GM12878 (cell line): ENCODE measurements around the gene TLR9. TPM values are rescaled to one million over a fixed set of nuclear protein-coding genes. Genes with fewer than 3 reads are reported as not detected.

Source experiments
- ATAC-seq: fragments of 200-7000 bp; cut with Tn5 transposase; 3 replicates; pipeline ENCODE4 v1.9.1; 2020; ENCODE audit warnings: mild to moderate bottlenecking, moderate library complexity
- BruUV-seq: library from RNA; stranded (reverse); fragments of 400-500 nt; replicated peaks from 2 replicates; lab custom pipeline; 2021; lab: Mats Ljungman, UMichigan
- CTCF ChIA-PET: fragments of 300-600 bp; sonication (Branson Sonifier 250); formaldehyde crosslinking; extraction: SDS; loops from one replicate; lab custom pipeline; 2021; ENCODE audit warnings: inconsistent platforms; lab: Yijun Ruan, JAX
- POLR2A ChIA-PET: fragments of 350-600 bp; formaldehyde crosslinking; extraction: SDS; loops from one replicate; lab custom pipeline; 2021; ENCODE audit warnings: inconsistent platforms; lab: Charles Lee
- RAD21 ChIA-PET: fragments of 300-600 bp; sonication (Branson Sonifier 250); formaldehyde crosslinking; loops from one replicate; lab custom pipeline; 2023; ENCODE audit warnings: antibody characterized with exemption; ENCODE audit not compliant: unreplicated experiment; lab: Charles Lee
- SMC1A ChIA-PET: fragments of 300-600 bp; sonication (Branson Sonifier 250); formaldehyde crosslinking; loops from one replicate; lab custom pipeline; 2023; ENCODE audit not compliant: unreplicated experiment, uncharacterized antibody; lab: Charles Lee
- DNase-seq: peaks from one replicate; pipeline ENCODE4 v3.0.0-alpha.2; 2011; ENCODE audit warnings: low read depth, low spot score
- FAIRE-seq: peaks from 3 replicates; lab custom pipeline; 2011; peaks lifted over from hg19 to GRCh38; lab: Jason Lieb, UNC
- H2AFZ ChIP-seq: 2 replicates; pipeline ENCODE4 v1.6.0; 2011; ENCODE audit warnings: low read depth, low read length, control low read depth; ENCODE audit not compliant: control insufficient read depth
- H3K27ac ChIP-seq: 2 replicates; pipeline ENCODE4 v1.5.1; 2011; ENCODE audit warnings: control low read depth; ENCODE audit not compliant: control insufficient read depth, insufficient read depth
- H3K27me3 ChIP-seq, 2 experiments: replicated peaks in 1 of 2; 2 replicates each; pipeline versions ENCODE4 v1.6.0 to v1.6.1; 2011; ENCODE audit warnings: low read length in 1 of 2; ENCODE audit not compliant: control insufficient read depth in 2 of 2, insufficient read depth in 2 of 2
- H3K36me3 ChIP-seq, 2 experiments: 2 replicates each; pipeline ENCODE4 v1.5.1; 2011; ENCODE audit warnings: low read length in 1 of 2; ENCODE audit not compliant: control insufficient read depth in 2 of 2, insufficient read depth in 2 of 2
- H3K4me1 ChIP-seq: 2 replicates; pipeline ENCODE4 v1.6.1; 2011; ENCODE audit warnings: mild to moderate bottlenecking, low read length, moderate library complexity, mixed read lengths; ENCODE audit not compliant: control insufficient read depth, insufficient read depth
- H3K4me2 ChIP-seq: 2 replicates; pipeline ENCODE4 v1.6.0; 2011; ENCODE audit warnings: control low read depth; ENCODE audit not compliant: control insufficient read depth, insufficient read depth
- H3K4me3 ChIP-seq: fragments of 200-600 bp; sonication (generic); 2 replicates; pipeline ENCODE4 v1.5.1; 2016
- H3K79me2 ChIP-seq: 2 replicates; pipeline ENCODE4 v1.6.0; 2011; ENCODE audit warnings: low read length; ENCODE audit not compliant: control insufficient read depth, insufficient read depth
- H3K9ac ChIP-seq: 2 replicates; pipeline ENCODE4 v1.8.0; 2011; ENCODE audit warnings: low read length, control low read depth, mixed read lengths; ENCODE audit not compliant: control insufficient read depth, insufficient read depth
- H3K9me3 ChIP-seq: replicated peaks from 3 replicates; pipeline ENCODE4 v1.5.1; 2011; ENCODE audit warnings: mild to moderate bottlenecking, low read length; ENCODE audit not compliant: control insufficient read depth, insufficient read depth
- H4K20me1 ChIP-seq: 2 replicates; pipeline ENCODE4 v1.6.0; 2011; ENCODE audit not compliant: control insufficient read depth, insufficient read depth
- ASH2L ChIP-seq: fragments of 300-600, 200-600 bp; sonication (generic); IDR thresholded peaks from 2 replicates; pipeline ENCODE4 v1.6.1; 2017; ENCODE audit warnings: low read depth, mild to moderate bottlenecking, borderline replicate concordance
- ATF2 ChIP-seq: IDR thresholded peaks from 2 replicates; pipeline ENCODE4 v1.6.1; 2012; ENCODE audit warnings: low read length, inconsistent platforms
- BACH1 ChIP-seq: fragments of 450-650 bp; IDR thresholded peaks from 2 replicates; pipeline ENCODE4 v1.6.1; 2017; ENCODE audit warnings: mild to moderate bottlenecking, borderline replicate concordance
- BHLHE40 ChIP-seq, 2 experiments: fragments of 450-650 bp in 1 of 2; IDR thresholded peaks; 2 replicates each; pipeline ENCODE4 v1.6.1; 2011 to 2017; ENCODE audit warnings: low read depth in 2 of 2, borderline replicate concordance in 1 of 2, improper control_type of control experiment in 1 of 2, low read length in 1 of 2, mild to moderate bottlenecking in 1 of 2
- CBFB ChIP-seq: IDR thresholded peaks from 2 replicates; pipeline ENCODE4 v1.6.1; 2016; ENCODE audit warnings: antibody characterized with exemption, low read depth
- CHD4 ChIP-seq: fragments of 200-600 bp; sonication (generic); IDR thresholded peaks from 2 replicates; pipeline ENCODE4 v1.6.1; 2016; ENCODE audit warnings: mild to moderate bottlenecking
- FOXK2 ChIP-seq: fragments of 450-650 bp; IDR thresholded peaks from 2 replicates; pipeline ENCODE4 v1.6.1; 2017; ENCODE audit warnings: mild to moderate bottlenecking, moderate library complexity
- FOXM1 ChIP-seq: IDR thresholded peaks from 2 replicates; pipeline ENCODE4 v1.6.1; 2012; ENCODE audit warnings: low read depth, mild to moderate bottlenecking, inconsistent platforms, low read length, moderate library complexity
- IRF3 ChIP-seq: fragments of 450-650 bp; IDR thresholded peaks from 2 replicates; pipeline ENCODE4 v1.6.1; 2014; ENCODE audit warnings: mild to moderate bottlenecking
- IRF4 ChIP-seq: IDR thresholded peaks from 2 replicates; pipeline ENCODE4 v1.6.1; 2011; ENCODE audit warnings: low read depth, low read length
- NBN ChIP-seq: fragments of 450-650 bp; IDR thresholded peaks from 2 replicates; pipeline ENCODE4 v1.6.1; 2016
- NFIC ChIP-seq: IDR thresholded peaks from 2 replicates; pipeline ENCODE4 v1.6.1; 2012; ENCODE audit warnings: low read depth, mild to moderate bottlenecking, inconsistent platforms, low read length, moderate library complexity
- NRF1 ChIP-seq: conservative IDR thresholded peaks from 2 replicates; pipeline ENCODE4 v1.6.1; 2011; ENCODE audit warnings: mild to moderate bottlenecking, low read depth, low read length, improper control_type of control experiment
- RAD21 ChIP-seq: IDR thresholded peaks from 2 replicates; pipeline ENCODE4 v1.6.1; 2011; ENCODE audit warnings: mild to moderate bottlenecking, low read depth, low read length, moderate library complexity; ENCODE audit not compliant: insufficient read depth
- RBBP5 ChIP-seq: fragments of 200-600 bp; sonication (generic); conservative IDR thresholded peaks from 2 replicates; pipeline ENCODE4 v1.6.1; 2016
- RFX5 ChIP-seq: IDR thresholded peaks from 2 replicates; pipeline ENCODE4 v1.6.1; 2011; ENCODE audit warnings: low read depth, low read length, improper control_type of control experiment
- SIN3A ChIP-seq: IDR thresholded peaks from 2 replicates; pipeline ENCODE4 v1.6.1; 2012; ENCODE audit warnings: low read depth, low read length, improper control_type of control experiment
- SPI1 ChIP-seq: IDR thresholded peaks from 2 replicates; pipeline ENCODE4 v1.6.1; 2011; ENCODE audit warnings: low read depth, mild to moderate bottlenecking, low read length, moderate library complexity, borderline replicate concordance; ENCODE audit not compliant: insufficient read depth
- SREBF1 ChIP-seq: IDR thresholded peaks from 2 replicates; pipeline ENCODE4 v1.6.1; 2012; ENCODE audit warnings: mild to moderate bottlenecking, low read length
- SUPT20H ChIP-seq: IDR thresholded peaks from 2 replicates; pipeline ENCODE4 v1.6.1; 2011; ENCODE audit warnings: low read depth, mild to moderate bottlenecking, low read length, moderate library complexity, borderline replicate concordance; ENCODE audit not compliant: control insufficient read depth
- TAF1 ChIP-seq: IDR thresholded peaks from 2 replicates; pipeline ENCODE4 v1.6.1; 2011; ENCODE audit warnings: mild to moderate bottlenecking, low read depth, low read length, borderline replicate concordance
- TCF7 ChIP-seq: IDR thresholded peaks from 2 replicates; pipeline ENCODE4 v1.6.1; 2014; ENCODE audit warnings: antibody characterized with exemption, borderline replicate concordance
- WRNIP1 ChIP-seq: IDR thresholded peaks from 2 replicates; pipeline ENCODE4 v1.6.1; 2011; ENCODE audit warnings: low read depth, low read length, improper control_type of control experiment, borderline replicate concordance
- WGBS: methylation state at CpG from one replicate; pipeline ENCODE4 v1.1.6; 2016; ENCODE audit warnings: low lambda C conversion rate; ENCODE audit not compliant: insufficient replicate concordance, insufficient coverage; ENCODE audit errors: missing lambda C conversion rate; 5-methylcytosine and 5-hydroxymethylcytosine counted together
- in situ Hi-C: fragments of 300-500 bp; cut with MboI; formaldehyde crosslinking; loops from 9 replicates; pipeline ENCODE4 v1.14.3; 2018; ENCODE audit warnings: mixed read lengths
- intact Hi-C: fragments of 100-400 bp; cut with micrococcal nuclease; formaldehyde crosslinking; loops from one replicate; pipeline ENCODE4 v1.14.2; 2022; ENCODE audit not compliant: unreplicated experiment
- polyA plus RNA-seq, 11 experiments: library from polyadenylated mRNA; depleted of rRNA in 4 of 11; unstranded in 6 of 11; stranded (reverse) in 5 of 11; fragments of >200 nt; fragmentation: Nextera tagmentation in 4 of 11; fragmentation: Illumina TruSeq in 1 of 11; extraction: Ambion mirVana in 4 of 11; extraction: Trizol in 1 of 11; gene quantifications; 1 replicate in 1 of 11; 2 replicates in 10 of 11; pipeline versions ENCODE4 v1.2.1 to v1.2.3, GENCODE V29; 2011 to 2016; ENCODE audit warnings: inconsistent platforms in 2 of 11, missing spikeins in 2 of 11, low read depth in 1 of 11
- total RNA-seq, 4 experiments: library from RNA; depleted of rRNA in 3 of 4; stranded (reverse); fragments of >200 nt in 3 of 4; fragmentation: Illumina TruSeq in 1 of 4; extraction: Trizol in 1 of 4; gene quantifications; 2 replicates each; pipeline versions ENCODE4 v1.2.1 to v1.2.3, GENCODE V29; 2013 to 2021

TLR9 gene
- total and polyA plus RNA-seq, 10 of the 15 experiments (the other 5 are each of a cell fraction or from before 2014, with no cell fraction given) = 0.10 to 4.8 (median 0.53) TPM; not detected in 1

- no peaks in the 10 kb centered on the region; the same call in 2 of the 3 replicates for H3K9me3 ChIP-seq
- RAD21 ChIA-PET = interaction anchor here (0.6 to 2.5 kb wide), 13 partner anchors 10 to 174 kb away, joined by 3 to 36 read pairs (median 3); partner anchors contain the start of genes TLR9 and WDR82
- peak within 1 kb of the TSS; percentile 87 for H3K9ac ChIP-seq
- peaks cover 40% of the 10 kb centered on the region for H3K4me1 ChIP-seq
- POLR2A ChIA-PET = interaction anchor here (1.0 to 7.2 kb wide), 9 partner anchors 10 to 50 kb away, joined by 3 to 49 read pairs (median 6); partner anchors contain the start of genes GLYCTK, TLR9 and WDR82
- TSS peak; percentile 96 for BruUV-seq
- DNase-seq = no peak
- under 1% methylated on average over 70 of the region's 92 CpGs for WGBS
- CTCF ChIA-PET = interaction anchor here (0.9 to 3.8 kb wide), 8 partner anchors 13 to 116 kb away, joined by 3 to 26 read pairs (median 6); partner anchors contain the start of gene TLR9
- peaks cover 0 to 4% of the 10 kb centered on the region in 2 experiments; a peak in 2 of 4 replicates for H3K36me3 ChIP-seq
- peak; percentile 87 for ATAC-seq
- H3K79me2 ChIP-seq = peaks cover 39% of the 10 kb centered on the region
- H3K27ac ChIP-seq = peak within 1 kb of the TSS; percentile 88
- peak within 1 kb of the TSS; percentile 86 for H2AFZ ChIP-seq
- intact Hi-C loops (no loop called here), in situ Hi-C loops (no loop called here)
- FAIRE-seq = peak; percentile 18
- peak within 1 kb of the TSS; percentile 93 for H3K4me3 ChIP-seq
- H4K20me1 ChIP-seq = no peaks in the 10 kb centered on the region
- SMC1A ChIA-PET = interaction anchor here (1.0 to 3.5 kb wide), 6 partner anchors 13 to 99 kb away, joined by 3 to 25 read pairs (median 6); partner anchors contain the start of gene TLR9
- H3K4me2 ChIP-seq = peak within 1 kb of the TSS; percentile 86
- H3K27me3 ChIP-seq = no peaks in the 10 kb centered on the region
- TF ChIP-seq RAD21 = peak; percentile 30; the same call in 1 of the 2 replicates
- no peak for TF ChIP-seq FOXM1
- TF ChIP-seq RFX5 = no peak
- TF ChIP-seq CBFB = no peak
- peak; percentile 33 to 88; a peak in 3 of 4 replicates for TF ChIP-seq BHLHE40 (IDR thresholded peaks at IDR 0.05; ENCODE audit: borderline replicate concordance in 1 of 2, low read depth in 2 of 2, low read length in 1 of 2)
- no peak for TF ChIP-seq SUPT20H
- TF ChIP-seq NFIC = no peak
- no peak for TF ChIP-seq FOXK2
- no peak for TF ChIP-seq SPI1
- no peak for TF ChIP-seq WRNIP1
- no peak for TF ChIP-seq RBBP5
- TF ChIP-seq ASH2L = no peak
- no peak; the same call in 1 of the 2 replicates for TF ChIP-seq NBN
- TF ChIP-seq IRF3 = no peak
- no peak for TF ChIP-seq CHD4
- peak; percentile 95 for TF ChIP-seq BACH1
- TF ChIP-seq TAF1 = peak; percentile 59; the same call in 1 of the 2 replicates
- no peak for TF ChIP-seq IRF4
- no peak for TF ChIP-seq ATF2
- TF ChIP-seq SIN3A = 0 out of 2 replicates have a peak, but pooled peaks have one; percentile 29
- TF ChIP-seq SREBF1 = no peak
- TF ChIP-seq TCF7 = no peak
- TF ChIP-seq NRF1 = peak; percentile 78
Observed at GRCh38 chr3:52238761-52239701, 13.6 kb upstream of the TLR9 start, which contains the start of gene TWF2. Gene TWF2, minus strand, starts transcription at chr3:52239158. Its CDS starts 142 bp downstream, at chr3:52239016.
